K562 (cell line): ENCODE measurements around the gene PRRC2A. TPM values are rescaled to one million over a fixed set of nuclear protein-coding genes. Genes with fewer than 3 reads are reported as not detected.
A peak's percentile ranks its signal among the peaks of the same experiment; 100 is the strongest.

ENCODE experiments used
- ARID4B ChIP-seq: sonication (generic); formaldehyde crosslinking; IDR thresholded peaks from 2 replicates; pipeline ENCODE4 v1.8.0; 2022; ENCODE audit warnings: mild to moderate bottlenecking, missing genetic modification reagents
- FOS ChIP-seq: IDR thresholded peaks from 3 replicates; pipeline ENCODE4 v1.6.1; 2011; ENCODE audit not compliant: insufficient read length; ENCODE audit errors: extremely low read depth
- GATAD2A ChIP-seq: fragments of 450-650 bp; IDR thresholded peaks from 2 replicates; pipeline ENCODE4 v1.6.1; 2017
- NFYB ChIP-seq: IDR thresholded peaks from 2 replicates; pipeline ENCODE4 v1.6.1; 2011; ENCODE audit warnings: mild to moderate bottlenecking, moderate library complexity; ENCODE audit not compliant: insufficient read length; ENCODE audit errors: extremely low read depth
- PHB ChIP-seq: fragments of 250-450 bp; sonication (Bioruptor Pico); IDR thresholded peaks from 2 replicates; pipeline ENCODE4 v1.5.0; 2021
- SAFB ChIP-seq: fragments of 200-400 bp; formaldehyde crosslinking; IDR thresholded peaks from 2 replicates; pipeline ENCODE4 v1.6.1; 2017; ENCODE audit warnings: low read depth, low read length, borderline replicate concordance
- SREBF1 ChIP-seq: fragments of 150-350 bp; IDR thresholded peaks from 2 replicates; pipeline ENCODE4 v1.6.1; 2014; ENCODE audit warnings: antibody characterized with exemption, low read depth, low read length, borderline replicate concordance
- STAT5B ChIP-seq: fragments of 250-450 bp; sonication (Bioruptor Pico); IDR thresholded peaks from 2 replicates; pipeline ENCODE4 v1.8.0; 2021; ENCODE audit warnings: mild to moderate bottlenecking, inconsistent platforms
- ZFP91 ChIP-seq: sonication (generic); formaldehyde crosslinking; IDR thresholded peaks from 2 replicates; pipeline ENCODE4 v1.8.0; 2022; ENCODE audit warnings: mild to moderate bottlenecking, missing genetic modification reagents
- ZFX ChIP-seq: sonication (generic); formaldehyde crosslinking; IDR thresholded peaks from 2 replicates; pipeline ENCODE4 v1.8.0; 2022; ENCODE audit warnings: mild to moderate bottlenecking, missing genetic modification reagents, moderate library complexity
- ZNF274 ChIP-seq: IDR thresholded peaks from 2 replicates; pipeline ENCODE4 v1.6.1; 2011; ENCODE audit warnings: low read depth, mild to moderate bottlenecking, low read length, moderate library complexity, borderline replicate concordance
- polyA plus RNA-seq, 8 experiments: library from polyadenylated mRNA; depleted of rRNA in 4 of 8; stranded (reverse) in 5 of 8; unstranded in 3 of 8; fragments of >200 nt; fragmentation: Nextera tagmentation in 2 of 8; fragmentation: Illumina TruSeq in 1 of 8; extraction: Ambion mirVana in 2 of 8; extraction: Trizol in 1 of 8; gene quantifications; 2 replicates each; pipeline versions ENCODE4 v1.2.1 to v1.2.3, GENCODE V29; 2011 to 2014; ENCODE audit warnings: inconsistent platforms in 1 of 8, missing spikeins in 1 of 8
- total RNA-seq, 7 experiments: library from RNA; depleted of rRNA in 6 of 7; stranded (reverse); fragments of >200 nt in 6 of 7; fragmentation: Illumina TruSeq in 2 of 7; extraction: Trizol in 2 of 7; gene quantifications; 2 replicates each; pipeline versions ENCODE4 v1.2.1 to v1.2.3, GENCODE V29; 2011 to 2021; ENCODE audit warnings: low replicate concordance in 1 of 7
- TF ChIP-seq, protein P1 (sequence below): sonication (generic); formaldehyde crosslinking; IDR thresholded peaks from 2 replicates; pipeline ENCODE4 v1.8.1; 2023; ENCODE audit warnings: mild to moderate bottlenecking, missing genetic modification reagents
- TF ChIP-seq, protein P2 (sequence below), 2 experiments: fragments of 150-350 bp in 1 of 2; IDR thresholded peaks; 2 replicates each; pipeline ENCODE4 v1.6.1; 2012 to 2016; ENCODE audit warnings: low read depth in 2 of 2, low read length in 2 of 2, mild to moderate bottlenecking in 1 of 2, moderate library complexity in 1 of 2
- TF ChIP-seq, protein P3 (sequence below): sonication (generic); formaldehyde crosslinking; IDR thresholded peaks from 2 replicates; pipeline ENCODE4 v1.9.0; 2022; ENCODE audit warnings: mild to moderate bottlenecking, missing genetic modification reagents

PRRC2A gene
- total and polyA plus RNA-seq, 9 of the 15 experiments (the other 6 are each of a cell fraction or from before 2014, with no cell fraction given): 1.0 to 332 (median 63.0) TPM

GRCh38 chr6:31651602-31652191 lies 31.2 kb downstream of the PRRC2A start (continued):
- TF ChIP-seq ZFP91 (CRISPR knock-in tag) (peak; percentile 66; the same call in 1 of the 2 replicates), PHB (peak; percentile 17; the same call in 1 of the 2 replicates), NFYB (peak; percentile 63), GATAD2A (no peak), SAFB (no peak), ZFX (CRISPR knock-in tag) (no peak), STAT5B (CRISPR knock-in tag) (no peak), ARID4B (CRISPR knock-in tag) (no peak), ZNF274 (no peak), FOS (no peak), SREBF1 (no peak)
- TF ChIP-seq, protein P1, sequence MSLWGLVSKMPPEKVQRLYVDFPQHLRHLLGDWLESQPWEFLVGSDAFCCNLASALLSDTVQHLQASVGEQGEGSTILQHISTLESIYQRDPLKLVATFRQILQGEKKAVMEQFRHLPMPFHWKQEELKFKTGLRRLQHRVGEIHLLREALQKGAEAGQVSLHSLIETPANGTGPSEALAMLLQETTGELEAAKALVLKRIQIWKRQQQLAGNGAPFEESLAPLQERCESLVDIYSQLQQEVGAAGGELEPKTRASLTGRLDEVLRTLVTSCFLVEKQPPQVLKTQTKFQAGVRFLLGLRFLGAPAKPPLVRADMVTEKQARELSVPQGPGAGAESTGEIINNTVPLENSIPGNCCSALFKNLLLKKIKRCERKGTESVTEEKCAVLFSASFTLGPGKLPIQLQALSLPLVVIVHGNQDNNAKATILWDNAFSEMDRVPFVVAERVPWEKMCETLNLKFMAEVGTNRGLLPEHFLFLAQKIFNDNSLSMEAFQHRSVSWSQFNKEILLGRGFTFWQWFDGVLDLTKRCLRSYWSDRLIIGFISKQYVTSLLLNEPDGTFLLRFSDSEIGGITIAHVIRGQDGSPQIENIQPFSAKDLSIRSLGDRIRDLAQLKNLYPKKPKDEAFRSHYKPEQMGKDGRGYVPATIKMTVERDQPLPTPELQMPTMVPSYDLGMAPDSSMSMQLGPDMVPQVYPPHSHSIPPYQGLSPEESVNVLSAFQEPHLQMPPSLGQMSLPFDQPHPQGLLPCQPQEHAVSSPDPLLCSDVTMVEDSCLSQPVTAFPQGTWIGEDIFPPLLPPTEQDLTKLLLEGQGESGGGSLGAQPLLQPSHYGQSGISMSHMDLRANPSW (CRISPR knock-in tag): peak; percentile 86; the same call in 1 of the 2 replicates
- TF ChIP-seq, protein P2, sequence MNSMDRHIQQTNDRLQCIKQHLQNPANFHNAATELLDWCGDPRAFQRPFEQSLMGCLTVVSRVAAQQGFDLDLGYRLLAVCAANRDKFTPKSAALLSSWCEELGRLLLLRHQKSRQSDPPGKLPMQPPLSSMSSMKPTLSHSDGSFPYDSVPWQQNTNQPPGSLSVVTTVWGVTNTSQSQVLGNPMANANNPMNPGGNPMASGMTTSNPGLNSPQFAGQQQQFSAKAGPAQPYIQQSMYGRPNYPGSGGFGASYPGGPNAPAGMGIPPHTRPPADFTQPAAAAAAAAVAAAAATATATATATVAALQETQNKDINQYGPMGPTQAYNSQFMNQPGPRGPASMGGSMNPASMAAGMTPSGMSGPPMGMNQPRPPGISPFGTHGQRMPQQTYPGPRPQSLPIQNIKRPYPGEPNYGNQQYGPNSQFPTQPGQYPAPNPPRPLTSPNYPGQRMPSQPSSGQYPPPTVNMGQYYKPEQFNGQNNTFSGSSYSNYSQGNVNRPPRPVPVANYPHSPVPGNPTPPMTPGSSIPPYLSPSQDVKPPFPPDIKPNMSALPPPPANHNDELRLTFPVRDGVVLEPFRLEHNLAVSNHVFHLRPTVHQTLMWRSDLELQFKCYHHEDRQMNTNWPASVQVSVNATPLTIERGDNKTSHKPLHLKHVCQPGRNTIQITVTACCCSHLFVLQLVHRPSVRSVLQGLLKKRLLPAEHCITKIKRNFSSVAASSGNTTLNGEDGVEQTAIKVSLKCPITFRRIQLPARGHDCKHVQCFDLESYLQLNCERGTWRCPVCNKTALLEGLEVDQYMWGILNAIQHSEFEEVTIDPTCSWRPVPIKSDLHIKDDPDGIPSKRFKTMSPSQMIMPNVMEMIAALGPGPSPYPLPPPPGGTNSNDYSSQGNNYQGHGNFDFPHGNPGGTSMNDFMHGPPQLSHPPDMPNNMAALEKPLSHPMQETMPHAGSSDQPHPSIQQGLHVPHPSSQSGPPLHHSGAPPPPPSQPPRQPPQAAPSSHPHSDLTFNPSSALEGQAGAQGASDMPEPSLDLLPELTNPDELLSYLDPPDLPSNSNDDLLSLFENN (IDR thresholded peaks at IDR 0.05; ENCODE audit: low read depth in 2 of 2, low read length in 2 of 2): 0 out of 4 replicates have a peak, but pooled peaks of 1 of the 2 experiments have one; percentile 24
- TF ChIP-seq, protein P3, sequence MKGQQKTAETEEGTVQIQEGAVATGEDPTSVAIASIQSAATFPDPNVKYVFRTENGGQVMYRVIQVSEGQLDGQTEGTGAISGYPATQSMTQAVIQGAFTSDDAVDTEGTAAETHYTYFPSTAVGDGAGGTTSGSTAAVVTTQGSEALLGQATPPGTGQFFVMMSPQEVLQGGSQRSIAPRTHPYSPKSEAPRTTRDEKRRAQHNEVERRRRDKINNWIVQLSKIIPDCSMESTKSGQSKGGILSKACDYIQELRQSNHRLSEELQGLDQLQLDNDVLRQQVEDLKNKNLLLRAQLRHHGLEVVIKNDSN (CRISPR knock-in tag): peak; percentile 24; the same call in 1 of the 2 replicates
